OCI-LY7 (cell line): ENCODE measurements around the gene USH2A.

Experiments used
- CTCF ChIP-seq: fragments of 200-600 bp; sonication (generic); conservative IDR thresholded peaks from 2 replicates; pipeline ENCODE4 v1.5.1; 2014; ENCODE audit warnings: mild to moderate bottlenecking, antibody characterized with exemption, low read length, moderate library complexity, mixed read lengths
- EZH2phosphoT487 ChIP-seq: fragments of 200-600 bp; sonication (generic); IDR thresholded peaks from 2 replicates; pipeline ENCODE4 v1.6.1; 2018; ENCODE audit warnings: low read depth, borderline replicate concordance, mild to moderate bottlenecking, mixed run types, antibody characterized with exemption, low read length, moderate library complexity, mixed read lengths

DNA sequence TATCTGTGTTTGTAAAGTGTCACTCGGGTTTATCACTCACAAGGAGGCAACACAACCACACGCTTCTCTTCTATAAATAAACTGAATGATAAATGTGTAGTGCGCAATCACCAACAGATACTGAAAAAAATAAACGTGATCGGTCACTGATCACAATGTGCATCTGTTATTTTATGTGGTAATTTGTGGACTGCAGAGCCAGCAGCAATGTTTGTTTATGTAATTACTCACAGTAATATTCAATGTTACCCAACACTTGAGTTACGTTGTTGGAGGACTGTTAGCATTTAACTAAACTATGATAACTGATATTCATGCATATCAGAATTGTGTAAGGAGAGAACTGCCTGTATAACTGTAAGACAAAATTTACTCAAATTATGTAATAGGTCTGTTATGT, 129.6 kb downstream of the USH2A start:
- TF ChIP-seq CTCF (no peak), EZH2phosphoT487 (no peak)
